ENCODE results near the gene MALRD1.

MALRD1 gene

DNA sequence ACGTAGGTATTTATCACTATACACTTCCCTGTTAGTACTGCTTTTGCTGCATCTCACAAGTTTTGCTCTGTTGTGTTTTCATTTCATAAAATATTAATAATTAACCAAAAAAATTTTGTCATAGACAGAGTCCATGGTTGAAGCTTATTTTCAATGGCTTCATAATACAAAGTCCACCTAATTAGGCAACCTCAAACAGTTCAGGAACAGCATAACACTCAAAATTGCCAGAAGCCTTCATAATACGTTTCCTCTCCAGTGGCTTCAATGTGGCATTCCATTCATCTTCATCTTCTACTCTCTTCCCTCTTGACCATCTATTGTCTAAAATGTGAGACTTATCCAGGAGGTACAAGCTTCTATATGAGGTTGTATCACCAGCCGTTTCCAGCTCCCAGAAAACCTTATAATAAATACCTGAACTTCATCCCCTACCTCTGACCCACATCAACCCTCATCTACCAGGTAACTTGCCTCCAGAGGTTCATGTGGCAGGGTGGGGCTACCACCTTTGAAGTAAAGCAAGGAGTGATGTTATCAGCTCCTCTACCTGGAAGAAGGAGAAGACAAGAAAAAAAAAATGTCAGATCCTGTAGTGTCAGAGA is 337.3 kb downstream of the MALRD1 start:
- no peak for DNase-seq

- DNase-seq, result no peak
These were observed 360.3 kb downstream of the MALRD1 start for GRCh38 chr10:19408924-19409323.

DNA sequence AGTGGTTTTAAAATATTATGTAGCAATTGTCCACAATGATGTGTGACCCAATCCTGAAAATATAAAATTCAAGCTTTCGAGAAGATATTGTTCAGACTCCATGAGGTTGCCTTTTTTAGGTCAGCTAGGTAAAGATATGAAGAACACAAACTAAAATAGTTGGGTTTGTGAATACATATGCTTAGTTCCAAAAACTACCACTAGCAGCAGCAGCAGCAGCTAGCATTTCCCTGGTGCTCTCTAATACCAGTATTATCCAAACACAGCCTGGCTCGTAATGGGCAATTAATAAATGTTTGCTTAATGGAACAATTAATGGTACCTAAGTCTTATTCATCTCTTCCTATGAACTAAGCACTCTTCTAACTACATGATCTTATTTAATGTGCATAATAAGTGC is 362.5 kb downstream of the MALRD1 start:
- no peak for DNase-seq

GRCh38 chr10:19412531-19412930 is 363.9 kb downstream of the MALRD1 start:
- DNase-seq, result no peak

GRCh38 chr10:19416164-19416563 is 367.6 kb downstream of the MALRD1 start:
- DNase-seq, result no peak

GRCh38 chr10:19417740-19418139 is 369.1 kb downstream of the MALRD1 start:
- no peak for DNase-seq

DNA sequence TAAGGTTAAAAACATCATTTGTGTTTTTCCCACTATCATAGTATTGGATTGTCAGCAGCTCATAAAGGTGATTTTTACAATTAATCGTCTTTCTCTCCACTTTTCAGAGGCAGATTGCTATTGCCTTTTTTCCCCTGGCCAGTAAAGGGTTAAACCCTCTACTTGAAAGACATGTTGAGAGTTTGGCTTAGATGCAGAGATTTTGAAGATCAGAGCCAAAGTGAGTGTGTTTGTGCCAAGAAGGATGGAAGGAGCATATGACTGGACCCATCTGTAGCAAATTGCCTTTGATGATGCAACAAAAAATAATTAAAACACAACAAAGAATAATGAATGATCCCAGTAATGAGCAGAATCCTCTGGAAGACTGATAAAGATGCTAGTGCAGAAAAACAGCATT is 373.1 kb downstream of the MALRD1 start:
- no peak for DNase-seq

DNA sequence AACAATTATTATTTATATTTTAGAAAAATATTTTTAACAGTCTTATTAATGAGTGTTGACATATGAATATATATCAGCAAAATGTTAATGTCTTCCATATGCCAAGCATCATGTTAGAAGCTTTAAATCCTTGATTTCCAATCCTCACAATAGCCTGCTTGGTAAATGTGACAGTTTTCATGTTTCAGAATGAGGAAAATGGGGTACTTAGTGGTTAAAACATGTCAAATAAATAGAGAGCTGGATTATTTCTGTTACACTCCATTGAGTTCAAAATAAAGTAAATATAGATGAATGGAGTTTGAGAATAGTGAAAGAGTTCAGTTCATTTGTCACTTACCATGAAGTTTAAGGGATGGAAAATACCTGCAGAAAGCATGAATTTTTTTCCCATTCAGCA is 377.4 kb downstream of the MALRD1 start:
- DNase-seq, result no peak

- no peak for DNase-seq
These were observed 383.2 kb downstream of the MALRD1 start for GRCh38 chr10:19431622-19432351.

- no peak for DNase-seq
These were observed 401.3 kb downstream of the MALRD1 start for GRCh38 chr10:19449860-19450259.

DNA sequence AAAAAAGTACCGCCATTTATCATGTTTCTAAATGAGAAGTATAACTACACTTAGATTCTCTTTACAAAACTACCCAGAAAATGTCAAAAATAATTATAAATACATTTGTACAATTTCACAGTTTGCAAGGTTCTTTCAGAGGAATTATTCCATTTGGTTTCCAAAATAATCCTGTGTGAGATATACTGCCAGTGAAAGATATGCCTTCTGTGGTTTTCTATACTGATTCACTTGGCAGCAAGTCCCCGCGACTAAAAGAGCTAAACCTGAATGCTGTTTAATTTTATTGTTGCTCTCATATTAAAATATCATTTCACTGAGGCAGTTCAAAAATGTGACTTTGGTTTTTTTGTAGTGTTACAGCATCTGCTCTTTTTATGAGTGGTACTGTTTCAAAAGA is 402.8 kb downstream of the MALRD1 start:
- DNase-seq, result no peak

DNA sequence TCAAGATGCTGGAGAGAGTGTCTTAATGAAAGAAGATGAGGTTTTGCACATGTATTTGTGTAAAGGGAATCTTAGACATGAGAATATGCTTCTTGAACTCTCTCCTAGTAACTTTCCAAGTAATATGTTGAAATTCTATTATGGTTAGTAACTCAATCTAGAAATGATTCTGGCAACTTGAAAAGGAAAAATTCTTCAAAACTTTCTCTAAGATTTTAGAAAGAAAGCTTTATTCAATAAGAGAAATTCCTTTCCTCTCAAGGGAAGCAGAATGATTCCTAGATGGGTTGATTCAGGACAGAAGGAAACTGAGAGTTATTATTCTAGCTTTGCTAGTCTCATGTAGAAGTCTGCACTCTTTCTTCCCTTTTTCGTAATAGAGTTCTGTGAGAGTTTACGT is 403.3 kb downstream of the MALRD1 start:
- no peak for DNase-seq

DNA sequence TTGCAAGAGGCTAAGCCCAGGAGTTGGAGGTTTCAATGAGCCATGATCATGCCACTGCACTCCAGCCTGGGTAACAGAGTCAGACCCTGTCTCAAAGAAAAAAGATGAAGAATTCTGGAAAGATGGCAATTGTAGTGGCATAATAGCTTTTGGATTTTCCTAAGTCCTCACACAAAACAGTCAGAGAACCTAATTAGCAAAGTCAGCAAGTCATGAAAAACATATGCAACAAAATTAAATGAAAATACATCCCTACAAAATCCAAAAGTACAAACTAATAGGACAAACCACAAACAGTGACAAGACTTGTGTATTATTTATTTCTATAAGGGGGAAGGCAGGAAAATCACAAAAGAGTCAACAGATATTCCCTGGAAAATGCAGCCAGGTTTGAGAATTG is 405.4 kb downstream of the MALRD1 start:
- no peak for DNase-seq

DNA sequence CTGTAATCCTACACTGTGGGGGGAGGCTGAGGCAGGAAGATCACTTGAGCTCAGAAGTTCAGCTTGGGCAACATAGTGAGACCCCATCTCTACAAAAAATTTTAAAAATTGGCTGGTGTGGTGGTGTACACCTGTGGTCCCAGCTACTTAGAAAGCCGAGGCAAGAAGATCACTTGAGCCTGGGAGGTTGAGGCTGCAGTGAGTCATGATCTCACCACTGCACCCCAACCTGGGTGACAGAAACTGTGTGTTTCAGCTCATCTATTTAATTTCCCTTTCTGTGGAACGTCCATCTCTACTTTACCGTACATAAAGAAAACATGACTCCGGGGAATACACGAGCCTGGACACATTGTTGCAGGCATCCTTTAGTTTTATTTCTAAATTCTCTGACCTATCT is 413.0 kb downstream of the MALRD1 start:
- no peak for DNase-seq

DNA sequence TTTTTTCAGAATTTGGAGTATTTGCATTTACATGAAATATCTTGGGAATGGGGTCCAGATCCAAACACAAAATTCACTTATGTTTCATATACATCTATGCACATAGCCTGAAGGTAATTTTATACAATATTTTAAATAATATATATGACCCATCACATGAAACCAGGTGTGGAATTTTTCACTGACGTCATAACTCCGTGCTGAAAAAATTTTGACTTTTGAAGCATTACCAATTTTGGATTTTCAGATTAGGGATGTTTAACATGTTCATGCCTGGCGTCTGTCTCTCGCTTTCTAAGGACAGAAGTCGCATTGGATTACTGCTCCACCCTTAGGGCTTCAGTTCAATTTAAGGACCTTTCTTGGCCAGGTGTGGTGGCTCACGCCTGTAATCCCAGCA is 418.1 kb downstream of the MALRD1 start:
- DNase-seq, result no peak

DNA sequence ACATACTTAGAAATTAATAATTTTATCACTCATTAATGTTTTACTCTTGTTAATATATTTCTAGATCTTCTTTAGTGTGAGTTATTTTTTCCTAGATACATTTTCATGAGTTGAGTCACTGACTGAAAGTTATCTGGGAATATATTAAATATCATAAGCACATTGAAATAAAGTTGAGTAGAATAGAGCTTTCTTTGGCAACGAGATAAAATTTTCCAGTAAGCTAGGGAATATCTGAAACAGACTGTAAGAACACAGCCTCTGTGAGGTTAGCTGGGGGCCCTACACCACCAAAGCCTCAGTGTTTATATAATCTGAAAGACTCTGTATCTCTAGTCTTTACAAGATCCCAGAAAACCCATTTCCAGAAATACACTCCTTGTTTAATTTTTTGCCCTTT is 419.8 kb downstream of the MALRD1 start:
- DNase-seq, result no peak

GRCh38 chr10:19469521-19469920 is 420.9 kb downstream of the MALRD1 start:
- DNase-seq, result no peak

- no peak for DNase-seq
These were observed 431.3 kb downstream of the MALRD1 start for GRCh38 chr10:19479854-19480253.

- DNase-seq, result no peak
These were observed 431.8 kb downstream of the MALRD1 start for GRCh38 chr10:19480353-19480752.

GRCh38 chr10:19483421-19483820 is 434.8 kb downstream of the MALRD1 start:
- no peak for DNase-seq

DNA sequence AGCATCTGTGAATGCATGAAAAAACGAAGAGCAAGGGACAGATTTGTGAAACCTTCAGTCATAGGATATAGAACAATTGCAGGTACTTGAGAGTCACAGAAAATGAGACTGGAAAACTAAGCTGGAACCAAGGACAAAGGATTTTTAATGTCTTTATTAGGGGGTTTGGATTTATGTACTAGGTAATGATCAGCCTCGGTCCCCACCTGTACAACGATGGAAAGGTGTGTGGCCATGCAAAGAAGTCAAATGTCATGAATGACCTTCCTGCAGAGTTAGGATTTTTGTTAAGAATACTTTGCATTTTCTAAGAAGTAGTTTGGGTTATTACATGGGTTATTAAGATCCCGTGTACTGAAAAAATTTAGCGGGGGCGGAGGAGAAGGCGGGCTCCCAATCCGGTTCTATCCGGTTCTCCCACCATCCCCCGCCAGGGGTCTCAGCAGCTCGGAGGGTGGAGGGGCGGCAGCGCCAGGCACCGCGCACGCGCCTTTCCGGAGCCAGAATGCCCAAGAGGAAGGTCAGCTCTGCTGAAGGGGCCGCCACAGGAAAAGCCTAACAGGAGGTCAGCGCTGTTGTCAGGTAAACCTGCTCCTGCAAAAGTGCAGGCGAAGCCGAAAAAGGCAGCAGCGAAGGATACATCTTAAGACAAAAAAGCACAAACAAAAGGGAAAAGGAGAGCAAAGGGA is 440.1 kb downstream of the MALRD1 start:
- no peak for DNase-seq

- DNase-seq, result no peak
These were observed 442.6 kb downstream of the MALRD1 start for GRCh38 chr10:19491166-19491565.

DNA sequence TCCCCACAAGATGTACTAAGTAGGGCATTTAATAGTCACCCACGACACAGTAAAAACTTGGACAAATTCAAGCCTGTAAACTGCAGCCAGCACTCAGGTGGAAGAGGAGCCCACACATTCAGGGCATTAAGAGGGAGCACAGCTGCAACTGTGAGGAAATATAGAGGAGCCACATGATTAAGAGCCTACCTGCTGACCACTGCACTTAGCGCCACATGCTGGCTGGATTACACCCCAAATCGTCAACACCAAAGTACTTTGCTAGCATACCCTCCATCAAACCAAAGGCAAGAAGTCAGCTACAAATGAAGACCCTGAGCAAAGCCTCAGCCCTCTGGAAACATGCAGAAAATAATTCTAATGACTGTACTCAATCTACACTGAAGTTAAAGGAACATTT is 445.3 kb downstream of the MALRD1 start:
- no peak for DNase-seq

- DNase-seq, result no peak
These were observed 448.4 kb downstream of the MALRD1 start for GRCh38 chr10:19497026-19497425.

Measured in activated effector memory CD4-positive, alpha-beta T cell treated with anti-CD3 and anti-CD28 coated beads, Interleukin-2, amount 50 U/mL, for 16 hours (primary cell).